Sigmoid colon (tissue), 4 donors: ENCODE results near the gene ANKRD13D.

ENCODE experiments used
- POLR2AphosphoS5 ChIP-seq, 4 donors: sonication (generic); formaldehyde crosslinking; IDR thresholded peaks; one replicate each; pipeline ENCODE4 v1.6.1; 2017; ENCODE audit warnings: antibody characterized with exemption in 4 of 4
- TF ChIP-seq, protein P1 (sequence below), 4 experiments: fragments of 450-650 bp in 3 of 4; fragments of 200-600 bp in 1 of 4; IDR thresholded peaks; one replicate each; pipeline ENCODE4 v1.5.1; 2016 to 2019; ENCODE audit warnings: antibody characterized with exemption in 4 of 4, mild to moderate bottlenecking in 3 of 4, moderate library complexity in 2 of 4

DNA sequence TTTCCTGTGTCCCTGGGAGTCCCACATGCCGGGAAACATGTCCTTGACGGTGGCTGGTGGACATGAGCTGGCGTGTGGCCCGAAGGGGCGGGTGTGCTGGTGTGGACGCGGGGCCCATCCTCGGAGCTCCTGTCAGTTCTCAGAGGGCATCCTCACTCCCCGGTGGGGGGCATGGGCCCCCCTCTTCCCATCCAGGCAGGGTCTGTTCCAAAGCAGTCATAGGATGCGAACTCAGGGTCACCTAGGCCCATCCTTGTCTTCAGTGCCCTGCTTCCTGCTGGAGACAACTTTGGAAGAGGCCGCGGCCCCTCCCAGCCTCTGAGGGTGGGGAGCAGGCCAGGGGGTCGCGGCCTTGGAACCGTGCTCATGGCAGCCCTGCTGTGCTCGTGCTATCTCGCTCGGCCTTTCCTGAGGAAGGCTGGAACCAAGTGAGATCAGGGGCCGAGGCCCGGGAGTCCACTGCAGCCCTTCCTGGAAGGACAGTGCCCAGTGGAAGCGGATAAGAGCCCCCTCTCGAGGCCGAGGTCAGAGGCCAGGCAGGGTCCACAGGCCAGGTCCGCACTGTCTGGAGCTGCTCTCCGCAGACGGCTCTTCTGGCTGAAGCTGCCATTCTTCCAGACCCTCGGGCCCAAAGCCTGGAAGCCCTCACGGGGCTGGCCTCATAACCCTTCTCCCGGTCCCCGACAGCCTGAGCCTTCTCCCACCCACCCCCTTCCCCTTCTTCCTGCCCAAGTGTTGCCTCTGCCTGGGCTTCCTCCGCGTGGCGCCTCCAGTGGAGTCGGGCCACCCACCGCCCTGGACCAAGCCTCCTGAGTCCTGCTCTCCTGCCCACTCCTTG lies 14.1 kb upstream of the ANKRD13D start:
- TF ChIP-seq, protein P1, sequence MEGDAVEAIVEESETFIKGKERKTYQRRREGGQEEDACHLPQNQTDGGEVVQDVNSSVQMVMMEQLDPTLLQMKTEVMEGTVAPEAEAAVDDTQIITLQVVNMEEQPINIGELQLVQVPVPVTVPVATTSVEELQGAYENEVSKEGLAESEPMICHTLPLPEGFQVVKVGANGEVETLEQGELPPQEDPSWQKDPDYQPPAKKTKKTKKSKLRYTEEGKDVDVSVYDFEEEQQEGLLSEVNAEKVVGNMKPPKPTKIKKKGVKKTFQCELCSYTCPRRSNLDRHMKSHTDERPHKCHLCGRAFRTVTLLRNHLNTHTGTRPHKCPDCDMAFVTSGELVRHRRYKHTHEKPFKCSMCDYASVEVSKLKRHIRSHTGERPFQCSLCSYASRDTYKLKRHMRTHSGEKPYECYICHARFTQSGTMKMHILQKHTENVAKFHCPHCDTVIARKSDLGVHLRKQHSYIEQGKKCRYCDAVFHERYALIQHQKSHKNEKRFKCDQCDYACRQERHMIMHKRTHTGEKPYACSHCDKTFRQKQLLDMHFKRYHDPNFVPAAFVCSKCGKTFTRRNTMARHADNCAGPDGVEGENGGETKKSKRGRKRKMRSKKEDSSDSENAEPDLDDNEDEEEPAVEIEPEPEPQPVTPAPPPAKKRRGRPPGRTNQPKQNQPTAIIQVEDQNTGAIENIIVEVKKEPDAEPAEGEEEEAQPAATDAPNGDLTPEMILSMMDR (IDR thresholded peaks at IDR 0.05), result no peak
- TF ChIP-seq POLR2AphosphoS5 (IDR thresholded peaks at IDR 0.05), result no peak
